ENCODE data around the gene LCMT1.
"Not testable (repeated sequence)": the region's sequence is repeated elsewhere in the genome, so short reads cannot be mapped to it uniquely, and the experiment has no call there.

Gene LCMT1

GRCh38 chr16:25111403-25112166 is at the start of gene LCMT1:
LCMT1 (plus strand) TSS chr16:25111742; CDS start chr16:25111884, 142 bp downstream.
- DNase-seq (ENCODE audit: low read depth, low spot score): peak; percentile 86

DNA sequence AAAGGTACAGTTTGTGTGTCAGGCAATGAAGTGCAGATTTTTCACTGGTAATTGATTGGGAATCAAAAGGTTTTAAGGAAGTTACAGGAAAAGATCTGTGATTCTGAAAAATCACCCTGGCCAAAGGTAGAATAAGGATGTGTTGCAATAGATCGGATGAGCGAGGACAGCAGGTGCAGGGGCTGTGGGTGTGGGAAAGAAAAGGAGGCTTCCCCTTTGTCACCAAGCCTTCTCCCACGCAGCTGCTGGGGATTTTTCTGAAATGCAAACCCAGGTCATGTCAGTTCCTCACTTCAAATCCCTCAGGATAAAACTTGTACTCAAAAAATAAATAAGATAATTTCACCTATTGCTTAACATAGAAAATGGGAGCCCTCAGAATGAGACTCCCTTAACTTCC is 48.4 kb upstream of the LCMT1 start:
- DNase-seq (ENCODE audit: low read depth, low spot score): no peak

DNA sequence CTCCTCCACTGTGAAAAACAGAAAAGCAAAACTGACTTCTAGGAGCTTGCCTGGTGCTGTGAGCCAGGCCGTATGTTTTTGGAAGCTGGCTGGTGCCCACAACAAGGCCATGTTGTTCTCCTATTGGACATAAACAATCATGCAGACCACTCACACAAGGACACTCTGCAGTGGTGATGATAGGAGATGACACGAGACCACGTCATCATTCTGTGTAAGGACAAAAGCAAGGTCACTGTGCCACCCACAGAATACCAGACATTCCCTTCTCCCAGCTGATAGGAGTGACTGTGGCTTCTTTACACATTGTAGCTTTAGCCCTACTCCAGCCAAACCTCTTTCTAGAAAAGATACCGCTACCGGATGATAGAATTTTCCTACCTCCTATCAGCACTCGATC is 47.7 kb upstream of the LCMT1 start:
- DNase-seq (ENCODE audit: low read depth, low spot score): no peak

DNA sequence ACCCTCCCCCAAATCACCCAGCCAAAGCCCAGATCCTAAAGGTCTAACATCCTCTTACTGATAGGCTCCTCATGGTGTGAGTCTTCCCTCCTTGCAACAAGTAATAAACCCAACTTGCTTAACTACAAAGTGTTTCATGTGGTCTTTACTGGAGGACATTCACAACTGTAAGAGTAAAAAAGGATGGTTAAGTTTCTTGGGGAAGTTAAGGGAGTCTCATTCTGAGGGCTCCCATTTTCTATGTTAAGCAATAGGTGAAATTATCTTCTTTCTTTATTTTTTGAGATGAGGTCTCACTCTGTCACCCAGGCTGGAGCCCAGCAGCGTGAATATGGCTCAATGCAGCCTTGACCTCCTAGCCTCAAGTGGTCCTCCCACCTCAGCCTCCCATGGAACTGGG is 47.3 kb upstream of the LCMT1 start:
- DNase-seq (ENCODE audit: low read depth, low spot score): not testable (repeated sequence)

GRCh38 chr16:25064937-25065336 is 46.6 kb upstream of the LCMT1 start:
- DNase-seq (ENCODE audit: low read depth, low spot score): no peak

GRCh38 chr16:25065899-25066298 is 45.6 kb upstream of the LCMT1 start:
- no peak for DNase-seq (ENCODE audit: low read depth, low spot score)

GRCh38 chr16:25066426-25066746 is 45.2 kb upstream of the LCMT1 start:
- no peak for DNase-seq (ENCODE audit: low read depth, low spot score)

GRCh38 chr16:25066747-25067631 is 44.6 kb upstream of the LCMT1 start:
- DNase-seq (ENCODE audit: low read depth, low spot score): peak; percentile 55

GRCh38 chr16:25073854-25074253 is 37.7 kb upstream of the LCMT1 start:
- no peak for DNase-seq (ENCODE audit: low read depth, low spot score)

DNA sequence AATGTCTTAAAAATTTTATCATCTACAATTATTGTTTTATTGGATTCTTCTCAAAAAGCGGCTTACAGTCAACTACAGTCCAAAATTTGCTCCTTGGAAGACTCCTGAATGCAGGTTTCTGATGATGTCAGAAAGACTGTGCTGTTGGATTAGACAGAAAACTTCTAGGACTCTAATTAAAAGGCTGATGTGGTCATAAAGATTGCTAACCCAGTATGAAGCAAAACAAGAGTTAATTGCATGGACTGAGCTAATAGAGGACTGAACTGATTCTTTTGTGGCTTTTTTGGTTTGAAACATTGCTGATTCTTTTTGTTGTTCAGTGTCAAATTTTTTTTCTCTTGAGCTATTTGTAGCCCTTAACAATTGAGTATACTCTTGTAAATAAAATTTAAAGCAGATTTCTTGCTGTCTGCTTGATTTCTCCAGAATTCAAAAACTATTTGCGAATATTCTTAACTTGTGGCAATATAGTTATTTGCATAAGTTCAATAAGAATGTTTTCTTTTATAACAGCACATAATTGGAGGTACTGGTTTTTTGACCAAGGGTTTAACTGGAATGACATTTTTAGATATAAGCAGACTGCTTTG is 33.1 kb upstream of the LCMT1 start:
- no peak for DNase-seq (ENCODE audit: low read depth, low spot score)

DNA sequence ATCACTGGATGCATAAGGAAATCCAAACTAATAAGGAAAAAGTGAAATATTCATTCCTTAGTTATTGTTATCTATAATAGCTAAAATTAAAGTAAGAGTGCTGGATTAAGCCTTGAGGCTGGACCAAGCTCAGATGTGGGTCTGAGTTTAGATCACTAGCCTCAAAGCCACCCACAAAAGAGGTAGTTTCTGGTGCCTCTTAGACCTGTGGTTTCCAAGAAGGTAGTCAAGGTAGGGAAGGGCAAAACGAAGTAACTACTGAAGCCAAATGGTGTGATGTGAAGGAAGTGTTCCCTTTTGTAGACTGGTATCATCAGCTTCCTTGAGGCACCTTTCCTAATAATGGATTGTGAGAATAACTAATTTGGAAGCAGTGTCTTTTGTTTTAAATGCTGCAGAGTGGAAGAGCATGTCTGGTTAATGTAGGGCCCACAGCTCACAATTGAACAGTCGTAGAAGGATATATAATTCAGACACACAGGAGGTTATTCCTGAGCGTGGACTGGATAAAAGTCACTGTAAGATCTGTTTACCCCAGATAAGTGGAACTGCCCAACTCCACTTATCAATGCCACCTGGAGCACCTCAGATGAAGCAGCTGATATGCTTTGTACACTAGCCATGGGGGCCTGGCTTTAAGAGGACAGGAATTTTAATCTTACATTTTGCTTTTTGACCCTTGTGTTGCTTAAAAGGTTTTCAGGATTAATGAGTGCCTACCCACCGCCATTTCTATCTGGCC is 31.7 kb upstream of the LCMT1 start:
- no peak for DNase-seq (ENCODE audit: low read depth, low spot score)

- no peak for DNase-seq (ENCODE audit: low read depth, low spot score)
These were observed 31.0 kb upstream of the LCMT1 start for GRCh38 chr16:25080420-25081131.

DNA sequence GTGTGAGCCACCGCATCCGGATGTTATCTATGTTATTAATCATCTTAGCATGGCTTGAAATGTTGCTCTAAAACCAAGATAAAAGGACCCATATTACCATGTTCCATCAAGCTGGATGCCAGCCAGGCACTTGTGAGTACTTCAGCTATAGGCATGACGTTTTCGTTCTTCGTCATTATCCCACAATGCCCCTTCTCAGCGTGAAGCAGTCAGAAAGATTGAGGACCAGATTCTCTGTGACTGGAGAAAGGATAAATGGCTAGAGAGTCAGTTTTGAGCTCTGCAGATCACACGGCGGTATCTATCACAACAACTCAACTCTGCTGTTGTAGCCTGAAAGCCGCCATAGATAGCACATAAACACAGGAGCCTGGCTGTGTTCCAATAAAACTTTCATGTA is 29.8 kb upstream of the LCMT1 start:
- no peak for DNase-seq (ENCODE audit: low read depth, low spot score)

DNA sequence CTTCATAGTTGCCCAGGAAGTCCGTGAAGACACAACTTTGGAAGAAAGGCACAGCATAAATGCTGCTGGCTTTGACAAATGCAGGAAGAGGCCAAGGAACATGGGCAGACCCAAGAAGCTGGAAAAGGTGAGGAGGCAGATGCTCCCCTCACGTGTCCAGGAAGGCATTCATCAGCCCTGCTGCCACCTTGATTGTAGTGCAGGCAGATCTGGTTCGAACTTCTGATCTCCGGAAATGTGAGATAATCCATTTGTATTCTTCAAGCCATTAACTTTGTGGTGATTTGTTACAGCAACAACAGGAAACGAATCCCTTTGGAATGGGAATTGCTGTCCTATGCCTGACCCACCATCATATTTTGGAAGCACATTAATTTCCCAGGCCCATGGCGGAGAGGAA is 28.5 kb upstream of the LCMT1 start:
- no peak for DNase-seq (ENCODE audit: low read depth, low spot score)

DNA sequence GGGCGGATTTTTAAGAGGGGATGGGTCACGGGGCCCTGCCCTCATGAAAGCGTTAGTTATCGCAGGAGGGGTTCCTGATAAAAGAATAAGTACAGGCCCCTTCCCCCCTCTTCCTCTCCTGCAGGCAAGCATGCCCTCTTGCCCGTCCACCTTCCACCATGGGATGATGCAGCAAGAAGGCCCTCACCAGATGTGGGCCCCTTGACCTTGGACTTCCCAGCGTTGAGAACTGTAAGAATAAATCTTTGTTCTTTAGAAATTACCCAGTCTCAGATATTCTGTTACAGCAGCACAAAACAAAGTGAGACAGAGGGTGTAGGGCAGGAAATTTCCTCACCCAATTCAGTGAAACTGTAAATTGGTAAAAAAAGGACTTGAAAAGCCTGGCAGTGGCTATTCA is 27.8 kb upstream of the LCMT1 start:
- no peak for DNase-seq (ENCODE audit: low read depth, low spot score)

- DNase-seq (ENCODE audit: low read depth, low spot score): no peak
These were observed 26.7 kb upstream of the LCMT1 start for GRCh38 chr16:25084797-25085196.

GRCh38 chr16:25087761-25088160 is 23.8 kb upstream of the LCMT1 start:
- no peak for DNase-seq (ENCODE audit: low read depth, low spot score)

GRCh38 chr16:25089351-25089750 is 22.2 kb upstream of the LCMT1 start:
- no peak for DNase-seq (ENCODE audit: low read depth, low spot score)

DNA sequence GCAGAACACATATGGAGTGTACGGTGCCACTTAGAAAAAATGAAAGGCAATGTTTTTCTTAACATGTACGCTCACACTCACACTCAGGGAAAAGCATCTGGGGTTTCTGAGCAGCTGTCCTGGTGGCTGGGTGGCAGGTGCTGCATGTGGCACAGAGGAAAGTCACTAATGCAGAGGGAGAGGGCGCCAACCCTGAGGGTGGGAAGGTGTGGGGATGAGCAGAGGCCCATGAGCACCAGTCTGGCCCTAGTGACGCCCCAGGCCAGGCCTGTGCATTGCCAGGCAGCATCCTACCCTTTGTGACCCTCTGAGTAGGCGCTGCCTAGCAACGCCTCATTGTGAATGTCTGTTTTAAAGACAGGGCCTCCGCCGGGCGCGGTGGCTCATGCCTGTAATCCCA is 19.1 kb upstream of the LCMT1 start:
- DNase-seq (ENCODE audit: low read depth, low spot score): no peak

DNA sequence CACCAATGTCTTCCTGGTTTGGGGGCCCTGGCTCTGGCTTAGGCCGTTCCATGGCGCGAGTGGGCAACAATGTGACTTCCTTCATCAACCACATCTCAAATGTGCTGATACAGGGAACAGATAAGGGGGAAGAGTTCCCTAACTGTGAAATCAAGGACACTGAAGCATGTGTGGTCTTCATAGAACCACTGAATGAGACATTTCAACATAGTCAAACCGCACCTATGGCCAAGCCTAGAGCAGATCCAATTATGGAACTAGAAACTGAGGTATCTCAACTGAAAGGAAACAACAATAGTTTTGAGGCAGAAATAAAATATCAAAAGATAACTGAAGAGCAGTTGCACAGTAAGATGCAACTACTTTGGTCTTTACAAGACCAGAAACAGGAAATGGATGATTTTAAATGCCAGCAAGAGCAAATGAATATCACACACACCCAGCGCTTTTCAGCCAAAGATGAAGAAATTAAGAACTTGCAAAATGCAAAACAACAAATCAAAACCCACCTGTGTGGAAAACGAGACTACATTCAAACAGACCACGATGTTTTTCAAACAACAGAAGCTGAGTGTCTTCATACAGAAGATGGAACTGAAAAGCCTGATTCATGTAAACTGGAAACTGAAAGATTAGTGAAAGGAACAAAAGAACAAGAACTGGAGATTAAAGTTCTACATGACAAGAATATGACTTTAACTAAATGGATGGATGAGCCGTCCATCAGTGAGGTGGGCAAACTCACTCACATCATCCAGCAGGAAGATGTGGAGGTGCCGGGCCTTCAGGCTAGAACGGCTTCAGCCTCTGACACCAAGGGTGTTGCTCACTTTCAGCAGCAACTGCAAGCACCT is 18.1 kb upstream of the LCMT1 start:
- no peak for DNase-seq (ENCODE audit: low read depth, low spot score)

Measured in activated naive CD8-positive, alpha-beta T cell treated with anti-CD3 and anti-CD28 coated beads, Interleukin-2, amount 50 U/mL, for 16 hours (primary cell).